ENCODE data around the gene TEKT5.

TEKT5 gene

GRCh38 chr16:10620120-10620519, 74.6 kb downstream of the TEKT5 start:
- Histone ChIP-seq H3K9me3 (no peaks in the 10 kb centered on the region), H3K4me3 (ENCODE audit: low read depth in 1 of 2, low read length in 1 of 2) (no peak overlapping the region), H3K36me3 (no peaks in the 10 kb centered on the region), H3K4me1 (ENCODE audit: control insufficient read depth in 1 of 2, insufficient read depth in 1 of 2, low read depth in 1 of 2, low read length in 1 of 2) (peaks cover 0 to 4% of the 10 kb centered on the region in 2 experiments), H3K27ac (no peak overlapping the region), H3K27me3 (peaks cover 30% of the 10 kb centered on the region)
- no peak for TF ChIP-seq CTCF (IDR thresholded peaks at IDR 0.05)

GRCh38 chr16:10619271-10619849, 75.4 kb downstream of the TEKT5 start:
- no peak for TF ChIP-seq CTCF (IDR thresholded peaks at IDR 0.05)
- peaks cover 0 to 4% of the 10 kb centered on the region in 2 experiments for H3K4me1 ChIP-seq (ENCODE audit: control insufficient read depth in 1 of 2, insufficient read depth in 1 of 2, low read depth in 1 of 2, low read length in 1 of 2)
- H3K27ac ChIP-seq = no peak overlapping the region
- no peaks in the 10 kb centered on the region for H3K9me3 ChIP-seq
- no peaks in the 10 kb centered on the region for H3K36me3 ChIP-seq
- H3K27me3 ChIP-seq = peaks cover 30% of the 10 kb centered on the region
- H3K4me3 ChIP-seq (ENCODE audit: low read depth in 1 of 2, low read length in 1 of 2) = no peak overlapping the region

GRCh38 chr16:10618710-10619209, 76.0 kb downstream of the TEKT5 start:
- Histone ChIP-seq H3K27me3 (peaks cover 30% of the 10 kb centered on the region), H3K4me3 (ENCODE audit: low read depth in 1 of 2, low read length in 1 of 2) (no peak overlapping the region), H3K9me3 (no peaks in the 10 kb centered on the region), H3K36me3 (no peaks in the 10 kb centered on the region), H3K4me1 (ENCODE audit: control insufficient read depth in 1 of 2, insufficient read depth in 1 of 2, low read depth in 1 of 2, low read length in 1 of 2) (peaks cover 0 to 4% of the 10 kb centered on the region in 2 experiments), H3K27ac (no peak overlapping the region)
- TF ChIP-seq CTCF (IDR thresholded peaks at IDR 0.05) = no peak

- H3K27me3 ChIP-seq = peaks cover 30% of the 10 kb centered on the region
- no peak overlapping the region for H3K27ac ChIP-seq
- TF ChIP-seq CTCF (IDR thresholded peaks at IDR 0.05) = no peak
- no peaks in the 10 kb centered on the region for H3K36me3 ChIP-seq
- H3K4me3 ChIP-seq (ENCODE audit: low read depth in 1 of 2, low read length in 1 of 2) = no peak overlapping the region
- H3K9me3 ChIP-seq = no peaks in the 10 kb centered on the region
- H3K4me1 ChIP-seq (ENCODE audit: control insufficient read depth in 1 of 2, insufficient read depth in 1 of 2, low read depth in 1 of 2, low read length in 1 of 2) = peaks cover 0 to 4% of the 10 kb centered on the region in 2 experiments
Observed at GRCh38 chr16:10617662-10618420, 76.9 kb downstream of the TEKT5 start.

- Histone ChIP-seq H3K36me3 (no peaks in the 10 kb centered on the region), H3K27ac (no peak overlapping the region), H3K9me3 (no peaks in the 10 kb centered on the region), H3K4me1 (ENCODE audit: control insufficient read depth in 1 of 2, insufficient read depth in 1 of 2, low read depth in 1 of 2, low read length in 1 of 2) (peaks cover 0 to 4% of the 10 kb centered on the region in 2 experiments), H3K27me3 (peaks cover 30% of the 10 kb centered on the region), H3K4me3 (ENCODE audit: low read depth in 1 of 2, low read length in 1 of 2) (no peak overlapping the region)
- no peak for TF ChIP-seq CTCF (IDR thresholded peaks at IDR 0.05)
Observed at GRCh38 chr16:10616756-10617640, 77.7 kb downstream of the TEKT5 start.
